Activated CD4-positive, alpha-beta T cell treated with anti-CD3 and anti-CD28 coated beads for 36 hours (primary cell): Measurements from ENCODE around the gene DALRD3. TPM values are rescaled to one million over a fixed set of nuclear protein-coding genes. Genes with fewer than 3 reads are reported as not detected.
"Not testable (repeated sequence)": the region's sequence is repeated elsewhere in the genome, so short reads cannot be mapped to it uniquely, and the experiment has no call there.

Experiments used
- ATAC-seq: fragments of 200-7000 bp; cut with Tn5 transposase; one replicate; pipeline ENCODE4 v1.10.0; 2021; ENCODE audit warnings: mild to moderate bottlenecking, moderate library complexity
- CTCF ChIA-PET: fragments of 350-600 bp; sonication (Branson Sonifier 250); formaldehyde crosslinking; loops from one replicate; lab custom pipeline; 2021; ENCODE audit warnings: antibody characterized with exemption; lab: Charles Lee
- POLR2A ChIA-PET: fragments of 350-600 bp; sonication (Branson Sonifier 250); formaldehyde crosslinking; loops from one replicate; lab custom pipeline; 2021; ENCODE audit warnings: antibody characterized with exemption, inconsistent platforms; lab: Charles Lee
- DNase-seq: peaks from one replicate; pipeline ENCODE4 v3.0.0-alpha.2; 2020
- H3K27ac Mint-ChIP-seq: one replicate; pipeline ENCODE4 v1.8.0; 2021; ENCODE audit warnings: mixed read lengths
- H3K27me3 Mint-ChIP-seq: one replicate; pipeline ENCODE4 v1.8.0; 2021; ENCODE audit warnings: mixed read lengths
- H3K36me3 Mint-ChIP-seq: one replicate; pipeline ENCODE4 v1.8.0; 2021; ENCODE audit warnings: low read depth, mixed read lengths
- H3K4me1 Mint-ChIP-seq: one replicate; pipeline ENCODE4 v1.8.0; 2021; ENCODE audit warnings: mixed read lengths
- H3K4me3 Mint-ChIP-seq: one replicate; pipeline ENCODE4 v1.8.0; 2021; ENCODE audit warnings: mild to moderate bottlenecking, moderate library complexity, mixed read lengths
- H3K9me3 Mint-ChIP-seq: one replicate; pipeline ENCODE4 v1.8.0; 2021; ENCODE audit warnings: low read depth, mixed read lengths
- intact Hi-C, 2 experiments: fragments of 100-400 bp; cut with DNase I in 1 of 2; cut with micrococcal nuclease in 1 of 2; formaldehyde crosslinking; loops; one replicate each; pipeline versions ENCODE4 v1.14.2 to v1.15.1; 2022 to 2024; cut with DNase I, micrococcal nuclease
- total RNA-seq, 2 experiments: library from RNA; stranded (reverse); gene quantifications; one replicate each; pipeline ENCODE4 v1.2.3, GENCODE V29; 2021

Gene DALRD3
- total RNA-seq, 2 experiments from 2014 or later, result 25.8 to 26.0 TPM

GRCh38 chr3:49015765-49016164 is 2.6 kb downstream of the DALRD3 start:
- Mint-ChIP-seq H3K9me3 (no peaks in the 10 kb centered on the region), H3K4me3 (no peak overlapping the region), H3K27ac (no peak overlapping the region), H3K4me1 (peaks cover 18% of the 10 kb centered on the region), H3K36me3 (peaks cover 15% of the 10 kb centered on the region), H3K27me3 (no peaks in the 10 kb centered on the region)
- ATAC-seq (no peak), DNase-seq (no peak)
- ChIA-PET CTCF (interaction anchor here (0.6 to 4.7 kb wide), 3 partner anchors 27 to 269 kb away, joined by 3 to 27 read pairs (median 4); partner anchors contain the start of gene P4HTM), POLR2A (interaction anchor here (0.6 to 9.0 kb wide), 2 partner anchors 7 to 18 kb away, joined by 3 to 102 read pairs; partner anchors contain the start of gene WDR6)
- intact Hi-C loops, result no loop called here

DNA sequence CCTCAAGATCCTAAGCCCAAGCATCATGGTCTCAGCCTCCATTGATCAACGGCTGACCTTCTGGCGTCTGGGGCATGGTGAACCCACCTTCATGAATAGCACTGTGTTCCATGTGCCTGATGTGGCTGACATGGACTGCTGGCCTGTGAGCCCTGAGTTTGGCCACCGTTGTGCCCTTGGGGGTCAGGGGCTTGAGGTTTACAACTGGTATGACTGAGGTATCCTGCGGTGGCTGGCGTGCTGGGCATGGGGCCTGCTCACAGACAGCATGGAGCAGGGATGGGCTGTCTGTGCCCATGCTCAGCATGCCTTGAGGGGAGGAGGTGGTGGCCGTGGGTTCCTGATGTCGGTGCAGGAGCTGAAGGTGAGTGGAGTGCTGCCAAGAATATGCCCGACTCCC is 3.3 kb downstream of the DALRD3 start:
- Mint-ChIP-seq H3K4me3 (no peak overlapping the region), H3K36me3 (peaks cover 15% of the 10 kb centered on the region), H3K27ac (no peak overlapping the region), H3K27me3 (no peaks in the 10 kb centered on the region), H3K4me1 (peaks cover 16% of the 10 kb centered on the region), H3K9me3 (no peaks in the 10 kb centered on the region)
- no peak for ATAC-seq
- intact Hi-C loops, result no loop called here
- no peak for DNase-seq
- ChIA-PET POLR2A (interaction anchor here (0.6 kb wide), 1 partner anchor 17 kb away, joined by 3 read pairs; no protein-coding TSS in a partner anchor), CTCF (interaction anchor here (0.9 to 4.7 kb wide), 4 partner anchors 20 to 46 kb away, joined by 3 to 27 read pairs (median 3); partner anchors contain the start of gene P4HTM)

- ATAC-seq (peak; percentile 38), DNase-seq (peak; percentile 70)
- H3K9me3 Mint-ChIP-seq, result no peaks in the 10 kb centered on the region
- CTCF ChIA-PET, result interaction anchor here (0.8 to 4.7 kb wide), 6 partner anchors 9 to 45 kb away, joined by 3 to 31 read pairs (median 4); partner anchors contain the start of genes NDUFAF3 and P4HTM
- intact Hi-C loops, result no loop called here
- no peak overlapping the region for H3K4me3 Mint-ChIP-seq
- peaks cover 16% of the 10 kb centered on the region for H3K4me1 Mint-ChIP-seq
- peaks cover 15% of the 10 kb centered on the region for H3K36me3 Mint-ChIP-seq
- H3K27me3 Mint-ChIP-seq, result no peaks in the 10 kb centered on the region
- POLR2A ChIA-PET, result interaction anchor here (2.6 kb wide), 1 partner anchor 7 kb away, joined by 10 read pairs; the partner anchor contains the start of gene NDUFAF3
- H3K27ac Mint-ChIP-seq, result no peak overlapping the region
Measured at GRCh38 chr3:49013738-49014660, 4.4 kb downstream of the DALRD3 start.

GRCh38 chr3:49013113-49013737 is 5.2 kb downstream of the DALRD3 start:
- no peaks in the 10 kb centered on the region for H3K9me3 Mint-ChIP-seq

DNA sequence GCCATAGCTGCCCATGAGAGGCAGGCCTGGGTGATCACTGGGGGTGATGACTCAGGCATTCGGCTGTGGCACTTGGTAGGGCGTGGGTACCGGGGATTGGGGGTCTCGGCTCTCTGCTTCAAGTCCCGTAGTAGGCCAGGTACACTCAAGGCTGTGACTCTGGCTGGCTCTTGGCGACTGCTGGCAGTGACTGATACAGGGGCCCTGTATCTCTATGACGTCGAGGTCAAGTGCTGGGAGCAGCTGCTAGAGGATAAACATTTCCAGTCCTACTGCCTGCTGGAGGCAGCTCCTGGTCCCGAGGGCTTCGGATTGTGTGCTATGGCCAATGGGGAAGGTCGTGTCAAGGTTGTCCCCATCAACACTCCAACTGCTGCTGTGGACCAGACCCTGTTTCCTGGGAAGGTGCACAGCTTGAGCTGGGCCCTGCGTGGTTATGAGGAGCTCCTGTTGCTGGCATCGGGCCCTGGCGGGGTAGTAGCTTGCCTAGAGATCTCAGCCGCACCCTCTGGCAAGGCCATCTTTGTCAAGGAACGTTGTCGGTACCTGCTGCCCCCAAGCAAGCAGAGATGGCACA is 5.9 kb downstream of the DALRD3 start:
- intact Hi-C loops, result no loop called here
- DNase-seq (no peak), ATAC-seq (no peak)
- H3K4me3 Mint-ChIP-seq, result no peak overlapping the region
- H3K9me3 Mint-ChIP-seq, result no peaks in the 10 kb centered on the region
- H3K27ac Mint-ChIP-seq, result no peak overlapping the region
- H3K4me1 Mint-ChIP-seq, result peaks cover 18% of the 10 kb centered on the region
- no peaks in the 10 kb centered on the region for H3K27me3 Mint-ChIP-seq
- ChIA-PET CTCF (interaction anchor here (0.7 to 3.4 kb wide), 4 partner anchors 10 to 611 kb away, joined by 4 to 31 read pairs (median 6); partner anchors contain the start of gene NDUFAF3), POLR2A (interaction anchor here (1.0 to 2.6 kb wide), 2 partner anchors 9 to 17 kb away, joined by 3 to 10 read pairs; partner anchors contain the start of gene NDUFAF3)
- H3K36me3 Mint-ChIP-seq, result peaks cover 22% of the 10 kb centered on the region

More at GRCh38 chr3:49013113-49013737, 5.2 kb downstream of the DALRD3 start:
- ChIA-PET POLR2A (interaction anchor here (1.0 to 2.6 kb wide), 2 partner anchors 8 to 16 kb away, joined by 3 to 10 read pairs; partner anchors contain the start of gene NDUFAF3), CTCF (interaction anchor here (1.0 to 4.7 kb wide), 3 partner anchors 9 to 24 kb away, joined by 3 to 31 read pairs (median 27); partner anchors contain the start of genes NDUFAF3 and P4HTM)
- ATAC-seq (no peak), DNase-seq (no peak)
- intact Hi-C loops, result no loop called here
- Mint-ChIP-seq H3K27me3 (no peaks in the 10 kb centered on the region), H3K27ac (no peak overlapping the region), H3K4me1 (peaks cover 16% of the 10 kb centered on the region), H3K36me3 (peaks cover 18% of the 10 kb centered on the region), H3K4me3 (no peak overlapping the region)

GRCh38 chr3:49009396-49009795 is 9.0 kb downstream of the DALRD3 start:
- Mint-ChIP-seq H3K27ac (peak overlapping the region; percentile 5), H3K36me3 (peaks cover 15% of the 10 kb centered on the region), H3K9me3 (no peaks in the 10 kb centered on the region), H3K27me3 (no peaks in the 10 kb centered on the region), H3K4me3 (no peak overlapping the region), H3K4me1 (peaks cover 16% of the 10 kb centered on the region)
- ATAC-seq (no peak), DNase-seq (no peak)
- intact Hi-C loops, result loop anchor here in 1 of 2 experiments (5.0 kb wide), 2 partner anchors 403 to 537 kb away; partner anchors contain the start of genes RHOA and TCTA
- POLR2A ChIA-PET, result interaction anchor here (3.7 kb wide), 1 partner anchor 11 kb away, joined by 102 read pairs; the partner anchor contains the start of genes DALRD3 and NDUFAF3
- CTCF ChIA-PET, result interaction anchor here (0.9 to 5.9 kb wide), 5 partner anchors 7 to 90 kb away, joined by 3 to 61 read pairs (median 12); partner anchors contain the start of genes NDUFAF3 and P4HTM

DNA sequence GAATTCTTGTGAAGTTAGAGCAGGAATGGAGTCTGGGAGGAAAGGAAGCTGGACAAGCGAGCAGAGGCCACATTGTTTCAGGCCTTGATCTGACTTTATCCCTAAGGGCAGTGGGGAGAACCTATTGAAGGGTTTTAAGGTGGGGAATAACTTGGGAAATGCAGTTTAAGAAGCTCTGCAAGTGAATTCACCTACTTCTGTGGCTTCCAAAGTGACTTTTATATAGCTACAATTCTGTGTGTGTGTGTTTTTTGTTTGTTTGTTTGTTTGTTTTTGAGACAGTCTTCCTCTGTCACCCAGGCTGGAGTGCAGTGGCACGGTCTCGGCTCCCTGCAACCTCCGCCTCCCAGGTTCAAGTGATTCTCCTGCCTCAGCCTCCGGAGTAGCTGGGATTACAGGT is 9.8 kb downstream of the DALRD3 start:
- Mint-ChIP-seq H3K27ac (peak overlapping the region; percentile 91), H3K4me1 (peaks cover 16% of the 10 kb centered on the region), H3K4me3 (peak overlapping the region; percentile 100), H3K36me3 (peaks cover 13% of the 10 kb centered on the region)
- not testable (repeated sequence) for ATAC-seq, H3K9me3 Mint-ChIP-seq, H3K27me3 Mint-ChIP-seq, DNase-seq
- intact Hi-C loops, result loop anchor here in 1 of 2 experiments (5.0 kb wide), 2 partner anchors 404 to 536 kb away; partner anchors contain the start of genes RHOA and TCTA
- ChIA-PET CTCF (interaction anchor here (0.9 to 5.9 kb wide), 6 partner anchors 8 to 441 kb away, joined by 3 to 61 read pairs (median 8); partner anchors contain the start of genes NDUFAF3 and P4HTM), POLR2A (interaction anchor here (1.0 to 3.7 kb wide), 2 partner anchors 11 to 21 kb away, joined by 3 to 102 read pairs; partner anchors contain the start of genes DALRD3, IMPDH2 and NDUFAF3)

GRCh38 chr3:49007771-49008528 is 10.4 kb downstream of the DALRD3 start:
- Mint-ChIP-seq H3K4me3 (peak overlapping the region; percentile 100), H3K36me3 (peaks cover 10% of the 10 kb centered on the region), H3K27ac (peak overlapping the region; percentile 100), H3K4me1 (peaks cover 16% of the 10 kb centered on the region), H3K9me3 (no peaks in the 10 kb centered on the region), H3K27me3 (no peaks in the 10 kb centered on the region)
- DNase-seq, result peak; percentile 94
- ChIA-PET POLR2A (interaction anchor here (0.5 to 3.7 kb wide), 11 partner anchors 12 to 535 kb away, joined by 3 to 102 read pairs (median 4); partner anchors contain the start of genes ARIH2, DALRD3, IMPDH2 and NDUFAF3), CTCF (interaction anchor here (0.6 to 5.9 kb wide), 11 partner anchors 9 to 572 kb away, joined by 3 to 61 read pairs (median 5); partner anchors contain the start of genes IMPDH2, NDUFAF3 and P4HTM)
- ATAC-seq, result peak; percentile 73
- intact Hi-C loops, result loop anchor here (1.0 to 5.0 kb wide), 16 partner anchors 13 to 666 kb away; partner anchors contain the start of genes APEH (in 1 of the 2), ARIH2 (in 1 of the 2), CCDC71 (in 1 of the 2) and DAG1 (in 1 of the 2)

- DNase-seq (peak; percentile 99), ATAC-seq (peak; percentile 90)
- H3K4me1 Mint-ChIP-seq, result peaks cover 16% of the 10 kb centered on the region
- intact Hi-C loops, result loop anchor here (1.0 to 5.0 kb wide), 16 partner anchors 14 to 667 kb away; partner anchors contain the start of genes APEH (in 1 of the 2), ARIH2 (in 1 of the 2), CCDC71 (in 1 of the 2) and DAG1 (in 1 of the 2)
- H3K4me3 Mint-ChIP-seq, result peak within 1 kb of the TSS; percentile 100
- peaks cover 10% of the 10 kb centered on the region for H3K36me3 Mint-ChIP-seq
- ChIA-PET CTCF (interaction anchor here (0.6 to 5.9 kb wide), 16 partner anchors 9 to 1330 kb away, joined by 3 to 61 read pairs (median 4); partner anchors contain the start of genes DALRD3, IMPDH2, IP6K2 and KLHDC8B), POLR2A (interaction anchor here (0.5 to 3.7 kb wide), 19 partner anchors 13 to 819 kb away, joined by 3 to 102 read pairs (median 4); partner anchors contain the start of genes ARIH2, CDC25A, DAG1 and DALRD3)
- peak within 1 kb of the TSS; percentile 100 for H3K27ac Mint-ChIP-seq
- no peaks in the 10 kb centered on the region for H3K9me3 Mint-ChIP-seq
- H3K27me3 Mint-ChIP-seq, result no peaks in the 10 kb centered on the region
Measured at GRCh38 chr3:49007068-49007770, 11.2 kb downstream of the DALRD3 start, which contains the start of gene WDR6. Gene WDR6 (plus strand): TSS chr3:49007391. CDS start chr3:49007432, 41 bp downstream.
